ENCODE results near the gene SLC4A2.

- TF ChIP-seq POLR2A (IDR thresholded peaks at IDR 0.05) (no peak), CTCF (IDR thresholded peaks at IDR 0.05) (no peak)
Measured at GRCh38 chr7:151010307-151011096, 48.9 kb upstream of the SLC4A2 start.
